G401 (cell line): Measurements from ENCODE around the gene PDS5B. TPM values are rescaled to one million over a fixed set of nuclear protein-coding genes. Genes with fewer than 3 reads are reported as not detected.

Source experiments
- DNase-seq: peaks from one replicate; pipeline ENCODE4 v3.0.0-alpha.2; 2015; ENCODE audit warnings: low spot score
- in situ Hi-C: cut with HindIII; loops from 2 replicates; pipeline ENCODE4 v1.10.0; 2016; ENCODE audit warnings: low sequenced_read_pairs, mixed read lengths
- total RNA-seq: library from RNA; depleted of rRNA; stranded (reverse); fragments of >200 nt; shearing (Covaris generic); gene quantifications from 2 replicates; pipeline ENCODE4 v1.2.3, GENCODE V29; 2014

PDS5B gene
- total RNA-seq, 1 experiment from 2014 or later: 15.1 TPM

DNA sequence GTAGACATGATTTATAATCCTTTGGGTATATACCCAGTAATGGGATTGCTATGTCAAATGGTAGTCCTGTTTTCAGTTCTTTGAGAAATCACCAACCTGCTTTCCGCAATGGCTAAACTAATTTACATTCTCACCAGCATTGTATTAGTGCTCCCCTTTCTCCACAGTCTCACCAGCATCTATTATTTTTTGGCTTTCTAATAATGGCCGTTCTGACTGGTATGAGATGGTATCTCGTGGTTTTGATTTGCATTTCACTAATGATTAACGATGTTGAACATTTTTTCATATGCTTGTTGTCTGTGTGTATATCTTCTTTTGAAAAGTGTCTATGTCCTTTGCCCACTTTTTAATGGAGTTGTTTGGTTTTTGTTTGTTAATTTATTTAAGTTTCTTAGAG lies 165.1 kb downstream of the PDS5B start:
- no peak for DNase-seq
- in situ Hi-C loops: no loop called here

DNA sequence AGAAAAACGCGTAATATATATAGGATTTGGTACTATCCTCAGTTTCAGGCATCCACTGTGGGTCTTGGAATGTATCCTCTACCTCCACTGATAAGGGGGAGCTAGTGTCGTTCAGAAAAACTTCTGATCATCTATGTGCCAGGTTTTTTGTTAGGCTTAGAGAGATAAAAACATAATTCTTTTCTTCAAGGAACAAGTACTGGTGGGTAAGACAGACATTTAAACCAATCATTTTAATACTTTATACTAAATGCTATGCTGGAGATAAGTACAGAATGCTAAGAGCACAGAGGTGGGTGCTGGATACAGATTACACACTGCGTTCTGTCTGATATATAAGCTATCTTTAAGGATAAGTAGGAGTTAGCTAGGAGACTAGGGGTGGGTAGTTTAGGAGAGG lies 166.1 kb downstream of the PDS5B start:
- no peak for DNase-seq
- in situ Hi-C loops: no loop called here

GRCh38 chr13:32752997-32753606 lies 166.8 kb downstream of the PDS5B start:
- DNase-seq: no peak
- in situ Hi-C loops: no loop called here

DNA sequence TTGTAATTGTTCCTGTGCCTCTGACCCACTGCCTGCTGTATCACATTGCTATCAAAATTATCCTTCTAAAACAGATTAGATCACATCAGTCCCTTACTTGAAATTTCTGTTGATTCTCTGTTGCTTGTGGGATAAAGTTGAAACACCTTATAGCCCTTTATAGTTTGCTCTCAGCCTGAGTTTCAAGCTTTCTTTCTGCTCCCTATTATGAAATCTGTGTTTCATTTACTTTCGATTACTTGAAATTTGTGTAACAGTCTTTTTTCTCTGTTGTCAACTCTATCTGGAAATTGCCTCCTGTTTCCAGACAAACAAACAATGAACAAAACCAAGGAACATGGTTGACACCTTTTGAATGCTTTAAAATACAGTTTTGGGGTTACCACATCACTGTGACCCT lies 167.9 kb downstream of the PDS5B start:
- no peak for DNase-seq
- in situ Hi-C loops: no loop called here

- in situ Hi-C loops: no loop called here
- no peak for DNase-seq
Observed at GRCh38 chr13:32759152-32759551, 172.9 kb downstream of the PDS5B start.

DNA sequence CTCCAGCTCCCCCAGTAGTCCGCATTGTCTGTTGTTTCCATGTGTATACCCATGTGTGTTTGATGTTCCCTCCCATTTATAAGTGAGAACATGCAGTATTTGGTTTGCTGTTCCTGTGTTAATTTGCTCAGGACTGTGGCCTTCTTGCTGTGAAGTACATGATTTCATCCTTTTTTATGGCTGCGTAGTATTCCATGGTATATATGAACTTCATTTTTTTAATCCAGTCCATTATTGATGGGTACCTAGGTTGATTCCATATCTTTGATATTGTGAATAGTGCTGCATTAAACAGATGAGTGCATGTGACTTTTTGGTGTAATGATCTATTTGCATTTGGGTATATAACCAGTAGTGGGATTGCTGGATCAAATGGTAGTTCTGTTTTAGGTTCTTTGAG lies 175.2 kb downstream of the PDS5B start:
- in situ Hi-C loops: no loop called here
- DNase-seq: no peak

- in situ Hi-C loops: no loop called here
- DNase-seq: no peak
Observed at GRCh38 chr13:32779119-32779518, 192.9 kb downstream of the PDS5B start.

DNA sequence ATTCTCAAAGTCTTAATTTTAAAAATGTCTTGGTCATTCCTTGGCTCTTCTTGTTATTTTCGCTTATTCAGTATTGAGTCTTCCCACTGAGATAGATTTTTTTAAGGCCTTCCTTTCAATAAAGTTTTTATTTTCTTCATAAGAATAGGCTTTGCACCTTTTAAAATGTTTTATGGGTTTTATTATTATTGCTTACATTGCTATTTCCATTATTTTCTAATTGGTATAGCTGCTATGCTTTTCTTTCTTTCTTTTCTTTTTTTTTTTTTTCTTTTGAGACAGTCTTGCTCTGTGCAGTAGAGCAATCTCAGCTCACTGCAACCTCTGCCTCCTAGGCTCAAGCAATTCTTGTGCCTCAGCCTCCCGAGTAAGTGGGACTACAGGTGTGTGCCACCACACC lies 195.7 kb downstream of the PDS5B start:
- DNase-seq: no peak

GRCh38 chr13:32783067-32783466 lies 196.8 kb downstream of the PDS5B start:
- in situ Hi-C loops: no loop called here
- no peak for DNase-seq

More for the DNA sequence above, 195.7 kb downstream of the PDS5B start:
- in situ Hi-C loops: no loop called here

DNA sequence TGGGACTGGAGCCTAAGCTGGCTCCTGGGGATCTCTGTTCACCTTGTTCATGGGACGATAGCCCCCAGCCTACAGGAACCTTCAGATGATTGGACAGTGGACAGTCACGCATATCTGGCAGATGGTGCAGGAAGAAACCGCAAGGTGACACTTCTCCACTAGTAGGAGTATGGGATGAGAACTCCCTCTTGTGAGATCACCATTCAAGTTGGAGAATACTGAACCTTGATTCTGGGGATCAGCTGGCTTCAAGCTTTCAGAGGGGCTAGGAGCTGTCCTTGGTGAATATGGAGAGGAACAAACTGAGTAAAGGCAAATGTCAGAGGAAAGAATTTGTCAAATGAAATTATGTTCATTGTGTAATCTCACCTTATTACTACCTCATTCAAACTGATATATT lies 204.5 kb downstream of the PDS5B start:
- DNase-seq: no peak
- in situ Hi-C loops: no loop called here

GRCh38 chr13:32791545-32792172 lies 205.4 kb downstream of the PDS5B start:
- no peak for DNase-seq

GRCh38 chr13:32796754-32797153 lies 210.5 kb downstream of the PDS5B start:
- in situ Hi-C loops: no loop called here
- no peak for DNase-seq

More at GRCh38 chr13:32791545-32792172, 205.4 kb downstream of the PDS5B start:
- in situ Hi-C loops: no loop called here

DNA sequence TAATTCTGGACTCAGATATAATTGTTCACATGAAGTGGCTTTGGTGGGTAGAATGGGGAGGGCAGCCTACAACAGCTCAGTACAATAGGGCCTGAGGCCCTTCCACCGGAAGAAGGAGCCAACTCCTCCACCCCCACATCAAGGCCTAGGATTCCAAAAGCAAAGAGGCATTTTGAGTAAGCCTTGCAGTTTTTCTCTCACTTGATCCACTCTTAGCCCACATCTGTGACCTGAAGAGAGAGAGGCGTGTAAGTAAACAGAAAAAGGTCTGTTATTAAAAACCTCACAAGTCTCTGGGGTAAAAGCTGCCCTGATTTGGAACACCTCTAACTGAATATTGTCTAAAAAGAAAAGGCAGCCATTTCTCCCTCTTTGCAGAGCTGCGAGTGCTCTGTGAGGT lies 215.9 kb downstream of the PDS5B start:
- no peak for DNase-seq

GRCh38 chr13:32804673-32805230 lies 218.5 kb downstream of the PDS5B start:
- no peak for DNase-seq
- in situ Hi-C loops: no loop called here

More for the DNA sequence above, 215.9 kb downstream of the PDS5B start:
- in situ Hi-C loops: no loop called here

DNA sequence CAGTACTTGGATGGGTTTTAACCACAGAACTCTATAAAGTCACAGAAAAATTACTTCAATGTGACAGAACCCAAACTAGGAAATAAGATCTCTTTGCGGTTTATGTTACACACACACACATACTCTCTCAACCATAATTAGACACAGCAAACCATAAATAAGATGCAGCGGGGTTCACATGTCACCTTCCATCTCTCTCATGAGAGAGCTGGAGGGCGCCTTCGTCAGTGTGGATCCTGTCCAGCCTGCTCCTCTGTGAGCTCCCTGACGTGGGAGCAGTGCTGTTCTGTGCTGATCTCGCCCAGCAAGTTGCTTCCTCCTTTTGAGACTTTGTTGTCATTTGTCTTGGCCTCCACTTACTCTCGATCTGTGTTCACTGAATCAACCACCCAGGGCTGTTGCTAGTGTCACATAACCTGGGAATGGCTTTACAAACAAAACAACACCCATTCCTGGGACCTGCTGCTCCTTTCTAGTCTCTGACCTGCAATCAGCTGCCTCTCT lies 225.1 kb downstream of the PDS5B start:
- no peak for DNase-seq
- in situ Hi-C loops: no loop called here

GRCh38 chr13:32821149-32821688 lies 235.0 kb downstream of the PDS5B start:
- in situ Hi-C loops: no loop called here
- DNase-seq: no peak

DNA sequence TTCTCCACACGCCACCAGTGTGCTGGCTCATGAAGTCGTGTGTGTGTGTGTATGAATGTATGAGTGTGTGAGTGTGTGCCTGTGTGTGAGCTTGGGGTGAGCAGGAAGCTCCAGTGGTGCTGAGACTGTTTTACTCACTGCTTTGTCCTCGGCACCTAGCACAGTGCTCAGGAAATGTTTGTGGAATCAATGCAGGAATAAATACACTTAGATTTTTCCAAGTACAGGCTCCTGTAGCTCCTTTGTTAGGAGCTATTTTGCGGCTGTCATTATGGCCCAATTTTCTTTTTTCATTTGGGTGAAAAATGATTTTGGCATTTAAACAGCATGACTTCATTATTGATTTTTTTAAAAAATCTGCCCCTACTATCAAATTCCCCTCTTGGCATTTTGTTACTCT lies 236.5 kb downstream of the PDS5B start:
- in situ Hi-C loops: no loop called here
- no peak for DNase-seq

GRCh38 chr13:32823597-32823996 lies 237.3 kb downstream of the PDS5B start:
- in situ Hi-C loops: no loop called here
- no peak for DNase-seq

GRCh38 chr13:32824061-32824460 lies 237.8 kb downstream of the PDS5B start:
- DNase-seq: no peak
- in situ Hi-C loops: no loop called here

GRCh38 chr13:32824675-32825074 lies 238.4 kb downstream of the PDS5B start:
- DNase-seq: no peak
- in situ Hi-C loops: no loop called here
